HG03439 (cell line): Measurements from ENCODE around the gene RCN2.

Experiments used
- ATAC-seq: cut with Tn5 transposase; IDR thresholded peaks from one replicate; pipeline ENCODE4 v1.9.1; 2021; ENCODE audit warnings: mild to moderate bottlenecking, moderate library complexity; ENCODE audit not compliant: unreplicated experiment

The RCN2 gene

GRCh38 chr15:76972389-76973361 lies 41.1 kb downstream of the RCN2 start:
- ATAC-seq = no peak

- ATAC-seq = no peak
These were observed 41.8 kb downstream of the RCN2 start for GRCh38 chr15:76973362-76973743.

GRCh38 chr15:76973906-76974305 lies 42.4 kb downstream of the RCN2 start:
- no peak for ATAC-seq

- no peak for ATAC-seq
These were observed 43.0 kb downstream of the RCN2 start for GRCh38 chr15:76974456-76975036.

- no peak for ATAC-seq
These were observed 44.6 kb downstream of the RCN2 start for GRCh38 chr15:76976141-76976540.

GRCh38 chr15:76976572-76977270 lies 45.2 kb downstream of the RCN2 start:
- no peak for ATAC-seq

GRCh38 chr15:76978522-76979330 lies 47.2 kb downstream of the RCN2 start:
- ATAC-seq = no peak

GRCh38 chr15:76979331-76979925 lies 47.9 kb downstream of the RCN2 start:
- ATAC-seq = no peak

GRCh38 chr15:76979996-76980520 lies 48.5 kb downstream of the RCN2 start:
- ATAC-seq = no peak

- ATAC-seq = no peak
These were observed 50.8 kb downstream of the RCN2 start for GRCh38 chr15:76982356-76982755.

GRCh38 chr15:76982756-76983155 lies 51.2 kb downstream of the RCN2 start:
- ATAC-seq = no peak

GRCh38 chr15:76983590-76984375 lies 52.2 kb downstream of the RCN2 start:
- ATAC-seq = no peak

- ATAC-seq = no peak
These were observed 55.2 kb downstream of the RCN2 start for GRCh38 chr15:76986743-76987142.

- no peak for ATAC-seq
These were observed 55.7 kb downstream of the RCN2 start for GRCh38 chr15:76987276-76987675.

GRCh38 chr15:76987896-76988860 lies 56.6 kb downstream of the RCN2 start:
- ATAC-seq = peak; percentile 74

- ATAC-seq = no peak
These were observed 57.6 kb downstream of the RCN2 start for GRCh38 chr15:76988867-76989780.

- ATAC-seq = no peak
These were observed 59.5 kb downstream of the RCN2 start for GRCh38 chr15:76991048-76991447.
